NCI-H187 treated with DMSO at 0.1 percent for 48 hours (cell line): ENCODE data around the gene VGLL3.

Source experiments
- DNase-seq: peaks from one replicate; lab custom pipeline; 2025; lab: John Stamatoyannopoulos, UW

VGLL3 gene

DNA sequence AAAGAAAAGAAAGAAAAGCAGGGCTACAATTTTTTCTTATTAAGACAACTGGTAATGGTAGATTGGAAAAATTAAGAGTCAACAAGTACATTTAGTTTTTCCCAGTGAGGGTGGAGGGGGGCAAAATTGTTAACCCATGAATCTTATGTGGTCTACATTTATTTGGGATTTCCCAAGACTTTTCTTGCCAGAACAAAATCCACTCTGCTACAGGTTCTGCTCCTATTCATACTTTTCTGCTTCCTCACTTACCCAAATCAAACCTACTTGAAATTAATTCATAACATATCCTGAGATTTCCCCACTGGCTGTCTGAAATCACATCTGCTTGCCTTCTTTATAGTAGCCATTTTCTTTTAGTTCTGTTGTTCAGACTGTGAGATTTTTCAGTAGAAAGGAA is 41.1 kb downstream of the VGLL3 start:
- no peak for DNase-seq

- DNase-seq = no peak
Measured at GRCh38 chr3:86948822-86949221, 42.1 kb downstream of the VGLL3 start.

DNA sequence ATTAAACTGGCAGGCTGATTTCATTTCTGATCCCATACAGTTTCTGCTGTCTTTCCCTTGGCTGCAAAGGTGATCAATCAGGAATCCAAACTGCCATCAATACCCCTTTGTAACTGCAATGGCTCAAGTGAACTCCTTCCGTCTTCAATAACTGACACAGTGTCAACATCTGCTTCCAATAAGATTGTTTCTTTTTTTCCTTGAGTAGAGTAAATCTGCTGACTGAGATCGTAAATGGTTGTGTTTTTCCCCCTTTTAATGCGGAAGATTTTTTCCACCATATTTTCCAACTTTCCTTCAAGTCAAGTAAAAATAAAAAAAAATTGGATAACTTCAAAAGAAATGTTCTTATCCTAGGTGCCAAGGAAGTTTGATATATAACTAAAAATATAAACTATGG is 48.7 kb downstream of the VGLL3 start:
- no peak for DNase-seq

DNA sequence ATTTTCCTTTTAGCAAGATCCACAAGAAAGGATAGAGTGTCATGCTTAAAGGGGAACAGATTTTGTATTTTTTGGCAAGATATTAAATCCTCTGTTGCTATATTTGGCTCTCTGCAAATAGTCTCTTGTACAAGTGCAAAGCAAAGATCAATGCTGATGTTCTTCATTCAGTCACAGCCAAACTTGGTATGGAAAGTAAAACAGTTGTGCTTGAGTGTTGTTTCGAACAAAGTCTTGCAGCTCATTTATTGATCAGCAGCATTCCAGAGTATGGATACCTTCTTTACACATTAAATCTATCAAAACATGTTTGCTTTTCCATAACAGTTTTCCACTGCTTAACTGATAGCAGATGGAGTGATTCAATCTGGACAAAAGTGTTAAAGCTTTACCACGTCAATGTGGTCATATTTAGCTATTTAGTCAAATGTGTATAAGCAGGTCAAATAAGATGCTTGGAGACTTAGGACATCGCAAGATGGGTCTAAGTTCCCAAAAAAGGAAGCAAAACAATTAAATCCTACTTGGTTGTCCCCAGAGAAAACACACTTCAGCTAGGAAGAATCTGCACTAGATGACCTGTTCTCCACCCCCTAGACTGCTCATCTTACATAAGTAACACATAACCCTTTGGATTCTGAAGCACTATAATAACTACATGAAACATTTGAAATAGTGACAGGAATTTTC is 52.4 kb downstream of the VGLL3 start:
- DNase-seq = no peak

DNA sequence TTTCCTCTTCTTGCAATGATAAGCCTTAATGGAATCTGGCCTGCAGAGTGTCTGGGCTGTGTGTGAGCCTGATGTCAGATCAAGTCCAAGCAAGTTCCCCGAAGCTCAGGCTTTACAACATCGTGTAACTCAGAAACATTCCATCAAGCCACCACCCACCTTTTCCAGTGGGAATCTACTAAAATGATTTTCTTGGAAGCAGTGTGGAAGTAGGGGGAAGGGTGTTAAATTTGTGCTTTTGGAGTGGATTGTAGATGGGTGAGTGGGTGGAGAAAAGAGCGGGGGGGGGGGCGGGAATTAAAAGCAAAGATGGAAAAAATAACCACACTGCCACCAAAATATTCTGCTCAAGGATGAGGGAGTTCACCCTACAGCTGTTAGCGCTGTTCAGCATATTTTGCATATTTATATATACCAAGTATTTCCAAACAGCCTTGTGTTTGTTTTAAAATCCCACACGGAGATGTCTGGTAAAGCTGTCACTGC is 53.6 kb downstream of the VGLL3 start:
- DNase-seq = no peak

DNA sequence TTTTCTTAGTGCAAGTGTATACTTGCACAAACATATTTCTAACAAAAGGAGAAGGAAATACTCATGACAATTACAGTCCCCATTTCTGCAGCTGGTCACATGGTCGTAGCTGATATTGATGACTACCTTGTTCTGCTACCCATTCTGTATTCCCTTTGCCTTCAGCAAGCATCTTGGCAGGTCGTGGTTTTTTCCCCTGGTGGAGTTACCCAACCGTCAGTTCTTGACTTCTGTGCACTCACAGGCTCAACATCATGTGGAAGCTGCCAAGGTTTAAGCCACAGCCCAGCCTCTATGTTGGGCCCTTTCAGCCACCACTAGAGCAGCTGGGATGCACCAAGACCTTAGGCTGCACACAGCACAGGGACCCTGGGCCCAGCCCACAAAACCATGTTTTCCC is 56.1 kb downstream of the VGLL3 start:
- DNase-seq = no peak

GRCh38 chr3:86930831-86931230 is 60.1 kb downstream of the VGLL3 start:
- DNase-seq = no peak

DNA sequence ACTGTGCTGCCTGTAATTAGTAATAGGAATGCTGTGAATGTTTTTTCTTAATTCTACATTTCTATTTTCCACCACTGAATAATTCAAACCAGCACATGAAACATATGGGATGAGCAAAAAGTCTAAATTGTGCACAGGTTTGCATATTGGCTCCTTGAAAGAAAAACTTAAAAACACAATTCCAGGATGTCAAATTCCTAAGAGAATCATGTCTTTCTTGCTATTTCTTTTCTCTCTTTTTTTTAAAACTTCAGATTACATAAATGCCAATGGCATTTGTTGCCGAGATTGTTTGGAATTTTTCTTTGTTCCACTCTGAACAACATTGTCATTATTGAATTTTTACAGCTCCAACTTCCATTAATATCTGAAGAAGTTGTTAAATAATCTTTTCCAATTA is 60.8 kb downstream of the VGLL3 start:
- no peak for DNase-seq

- DNase-seq = no peak
Measured at GRCh38 chr3:86929046-86929445, 61.9 kb downstream of the VGLL3 start.

DNA sequence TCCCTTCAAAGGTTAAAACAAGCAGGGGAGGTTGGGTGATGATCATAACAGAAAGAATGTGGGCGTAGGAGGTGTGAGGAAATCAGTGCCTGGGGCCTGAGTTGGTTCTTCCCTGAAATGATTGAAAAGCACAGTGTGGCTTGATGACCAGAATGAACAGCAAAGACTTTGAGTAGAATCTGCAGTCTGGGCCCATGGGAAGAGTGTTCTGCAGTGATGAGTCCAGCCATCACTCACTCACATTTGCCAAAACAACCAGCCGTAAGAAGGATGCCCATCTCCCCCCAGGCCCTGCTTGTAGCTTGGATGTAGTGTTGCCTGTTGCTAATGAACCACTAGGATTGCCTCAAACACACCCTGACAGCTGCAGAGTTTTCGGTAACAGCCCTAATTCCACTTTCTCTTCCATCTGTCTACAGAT is 67.9 kb downstream of the VGLL3 start:
- DNase-seq = no peak

- no peak for DNase-seq
Measured at GRCh38 chr3:86921971-86922680, 68.8 kb downstream of the VGLL3 start.

GRCh38 chr3:86914670-86915069 is 76.3 kb downstream of the VGLL3 start:
- no peak for DNase-seq

GRCh38 chr3:86913160-86913559 is 77.8 kb downstream of the VGLL3 start:
- DNase-seq = no peak

- no peak for DNase-seq
Measured at GRCh38 chr3:86895202-86895601, 95.7 kb downstream of the VGLL3 start.

DNA sequence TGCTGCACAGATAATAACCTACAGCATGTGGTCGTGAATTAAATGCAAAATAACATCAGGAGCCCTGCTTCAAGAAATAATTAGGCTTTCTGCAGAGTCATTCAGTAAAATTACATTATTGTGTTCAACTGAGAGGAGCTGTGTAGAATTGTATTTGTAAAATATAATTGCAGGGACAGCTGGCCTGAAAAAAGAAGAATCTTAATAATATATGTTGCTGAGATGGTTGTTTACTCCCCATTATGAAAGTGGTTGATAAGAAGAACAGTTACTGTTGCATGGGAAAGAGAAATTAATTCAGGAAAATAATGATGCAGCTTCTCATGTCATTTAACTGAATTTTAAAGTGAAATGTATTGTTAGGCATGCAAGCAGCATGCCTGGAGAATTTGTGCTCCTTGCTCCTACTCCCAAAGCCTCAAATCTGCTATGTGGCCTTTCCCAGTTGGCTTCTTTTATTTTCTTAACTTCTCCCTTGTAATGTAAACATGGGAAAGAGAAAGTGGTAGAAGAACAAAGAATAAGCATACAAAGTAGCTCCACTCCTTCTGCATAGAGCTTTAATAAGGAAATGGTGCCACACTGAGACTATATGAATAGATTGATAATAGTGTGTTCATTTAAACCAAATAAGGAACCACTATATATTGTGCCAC is 100.1 kb downstream of the VGLL3 start:
- DNase-seq = no peak
